Stomach (tissue), 9 donors: ENCODE measurements around the gene NUDT4. TPM values are rescaled to one million over a fixed set of nuclear protein-coding genes. Genes with fewer than 3 reads are reported as not detected.

Experiments
- DNase-seq, 2 donors: peaks; one replicate each; pipeline versions ENCODE4 v3.0.0 to v3.0.0-alpha.2; 2013 to 2019
- H3K27ac ChIP-seq, 5 donors: fragments of 200-600 bp in 4 of 5; sonication (generic) in 4 of 5; one replicate each; pipeline ENCODE4 v1.5.1; 2013 to 2019; ENCODE audit warnings: mild to moderate bottlenecking in 1 of 5, moderate library complexity in 1 of 5
- H3K27me3 ChIP-seq, 3 donors: fragments of 200-600 bp; sonication (generic); one replicate each; pipeline ENCODE4 v1.5.1; 2017 to 2019; ENCODE audit warnings: mixed run types in 1 of 3
- H3K36me3 ChIP-seq, 4 donors: fragments of 200-600 bp; sonication (generic); 1 replicate in 3 of 4; 2 replicates in 1 of 4; pipeline ENCODE4 v1.5.1; 2016 to 2019
- H3K4me1 ChIP-seq, 4 donors: fragments of 200-600 bp; sonication (generic); one replicate each; pipeline ENCODE4 v1.5.1; 2016 to 2019
- H3K4me3 ChIP-seq, 4 donors: fragments of 200-600 bp; sonication (generic) in 3 of 4; one replicate each; pipeline ENCODE4 v1.5.1; 2016 to 2019; ENCODE audit warnings: mild to moderate bottlenecking in 1 of 4
- H3K9me3 ChIP-seq, 4 donors: fragments of 200-600 bp; sonication (generic); one replicate each; pipeline ENCODE4 v1.5.1; 2016 to 2019
- CTCF ChIP-seq, 7 experiments: fragments of 450-650 bp in 4 of 7; fragments of 200-600 bp in 3 of 7; sonication (generic) in 3 of 7; IDR thresholded peaks; one replicate each; pipeline ENCODE4 v1.5.1; 2016 to 2019; ENCODE audit warnings: antibody characterized with exemption in 7 of 7, control low read depth in 2 of 7, mild to moderate bottlenecking in 1 of 7
- EP300 ChIP-seq: sonication (generic); formaldehyde crosslinking; IDR thresholded peaks from one replicate; pipeline ENCODE4 v1.6.1; 2017; ENCODE audit warnings: antibody characterized with exemption
- POLR2A ChIP-seq, 4 donors: fragments of 450-650 bp; IDR thresholded peaks; one replicate each; pipeline ENCODE4 v1.6.1; 2016; ENCODE audit warnings: antibody characterized with exemption in 4 of 4, control low read depth in 2 of 4, mild to moderate bottlenecking in 1 of 4, moderate library complexity in 1 of 4
- POLR2AphosphoS5 ChIP-seq, 3 donors: sonication (generic); formaldehyde crosslinking; IDR thresholded peaks; one replicate each; pipeline ENCODE4 v1.6.1; 2016; ENCODE audit warnings: antibody characterized with exemption in 3 of 3
- WGBS, 5 donors: extraction: QIAGEN DNeasy Blood & Tissue Kit in 3 of 5; methylation state at CpG; one replicate each; pipeline versions ENCODE4 v1.1.5 to v1.1.7; 2013 to 2018; 5-methylcytosine and 5-hydroxymethylcytosine counted together
- intact Hi-C: fragments of 100-400 bp; cut with DNase I; formaldehyde crosslinking; loops from one replicate; pipeline ENCODE4 v1.15.1; 2023; ENCODE audit warnings: low total_unique reads
- polyA plus RNA-seq, 3 donors: library from polyadenylated mRNA; stranded (reverse); fragments of 200-250 nt; gene quantifications; one replicate each; pipeline ENCODE4 v1.2.3, GENCODE V29; 2013
- total RNA-seq, 5 donors: library from RNA; depleted of rRNA; stranded (reverse); fragments of >200 nt; gene quantifications; one replicate each; pipeline versions ENCODE4 v1.1.0 to v1.2.3, GENCODE V29; 2014 to 2016
- donor health status: healthy with polysubstance abuse.
- donor health status: Bipolar disorder and iron deficiency.
- donor health status: healthy.

NUDT4 gene
- total and polyA plus RNA-seq, 8 donors, result 17.5 to 77.7 (median 29.4) TPM

GRCh38 chr12:93360688-93361087, 17.0 kb upstream of the NUDT4 start:
- TF ChIP-seq EP300 (no peak), CTCF (IDR thresholded peaks at IDR 0.05) (no peak), POLR2A (IDR thresholded peaks at IDR 0.05) (no peak), POLR2AphosphoS5 (IDR thresholded peaks at IDR 0.05) (no peak)
- intact Hi-C loops, result no loop called here
- peaks cover 0 to 16% (median 0%) of the 10 kb centered on the region in 4 donors for H3K4me1 ChIP-seq
- no peak overlapping the region for H3K4me3 ChIP-seq
- WGBS, 5 donors, result 75 to 86% (median 79%) methylated on average over 2 of the region's 2 CpGs
- no peaks in the 10 kb centered on the region for H3K27me3 ChIP-seq
- H3K36me3 ChIP-seq, result no peaks in the 10 kb centered on the region
- H3K9me3 ChIP-seq, result no peaks in the 10 kb centered on the region
- no peak for DNase-seq
- H3K27ac ChIP-seq, result no peak overlapping the region

GRCh38 chr12:93361151-93361919, 16.4 kb upstream of the NUDT4 start:
- peaks cover 0 to 16% (median 0%) of the 10 kb centered on the region in 4 donors for H3K4me1 ChIP-seq
- H3K4me3 ChIP-seq, result no peak overlapping the region
- no peak for TF ChIP-seq POLR2AphosphoS5 (IDR thresholded peaks at IDR 0.05)
- TF ChIP-seq POLR2A (IDR thresholded peaks at IDR 0.05), result no peak
- TF ChIP-seq EP300, result no peak
- TF ChIP-seq CTCF (IDR thresholded peaks at IDR 0.05), result no peak
- peak in 1 of 2 donors; percentile 19 for DNase-seq
- H3K36me3 ChIP-seq, result no peaks in the 10 kb centered on the region
- no peaks in the 10 kb centered on the region for H3K27me3 ChIP-seq
- intact Hi-C loops, result no loop called here
- H3K27ac ChIP-seq, result no peak overlapping the region
- no peaks in the 10 kb centered on the region for H3K9me3 ChIP-seq
- WGBS, 5 donors, result 81 to 88% (median 82%) methylated on average over 5 of the region's 5 CpGs

- Histone ChIP-seq H3K4me1 (peaks cover 0 to 14% (median 0%) of the 10 kb centered on the region in 4 donors), H3K27me3 (no peaks in the 10 kb centered on the region), H3K27ac (no peak overlapping the region), H3K36me3 (no peaks in the 10 kb centered on the region), H3K9me3 (no peaks in the 10 kb centered on the region), H3K4me3 (no peak overlapping the region)
- TF ChIP-seq POLR2A (IDR thresholded peaks at IDR 0.05) (no peak), CTCF (IDR thresholded peaks at IDR 0.05) (no peak), POLR2AphosphoS5 (IDR thresholded peaks at IDR 0.05) (no peak), EP300 (no peak)
- intact Hi-C loops, result no loop called here
- no peak for DNase-seq
- WGBS, 5 donors, result 55 to 79% (median 75%) methylated on average over 3 of the region's 3 CpGs
Measured at GRCh38 chr12:93363841-93364297, 13.9 kb upstream of the NUDT4 start.

GRCh38 chr12:93365616-93366405, 11.9 kb upstream of the NUDT4 start:
- no peak for TF ChIP-seq CTCF (IDR thresholded peaks at IDR 0.05)
- no peak for TF ChIP-seq POLR2AphosphoS5 (IDR thresholded peaks at IDR 0.05)
- TF ChIP-seq EP300, result no peak
- TF ChIP-seq POLR2A (IDR thresholded peaks at IDR 0.05), result no peak
- Histone ChIP-seq H3K4me3 (no peak overlapping the region), H3K4me1 (no peaks in the 10 kb centered on the region), H3K9me3 (no peaks in the 10 kb centered on the region), H3K27ac (no peak overlapping the region), H3K27me3 (no peaks in the 10 kb centered on the region), H3K36me3 (no peaks in the 10 kb centered on the region)
- WGBS, 5 donors, result 72 to 86% (median 73%) methylated on average over 7 of the region's 7 CpGs
- intact Hi-C loops, result no loop called here
- no peak for DNase-seq
